DND-41 (cell line): Measurements from ENCODE around the gene SPATS2L.

Experiments used
- EZH2 ChIP-seq: IDR thresholded peaks from 3 replicates; pipeline ENCODE4 v1.6.1; 2012; ENCODE audit warnings: borderline replicate concordance, low read depth, mild to moderate bottlenecking, moderate library complexity, low read length, inconsistent platforms; ENCODE audit not compliant: severe bottlenecking
- TF ChIP-seq, protein P1 (sequence below): IDR thresholded peaks from 2 replicates; pipeline ENCODE4 v1.5.1; 2012; ENCODE audit warnings: borderline replicate concordance, low read length, moderate library complexity, mild to moderate bottlenecking; ENCODE audit not compliant: poor library complexity, severe bottlenecking; ENCODE audit errors: extremely low read depth

DNA sequence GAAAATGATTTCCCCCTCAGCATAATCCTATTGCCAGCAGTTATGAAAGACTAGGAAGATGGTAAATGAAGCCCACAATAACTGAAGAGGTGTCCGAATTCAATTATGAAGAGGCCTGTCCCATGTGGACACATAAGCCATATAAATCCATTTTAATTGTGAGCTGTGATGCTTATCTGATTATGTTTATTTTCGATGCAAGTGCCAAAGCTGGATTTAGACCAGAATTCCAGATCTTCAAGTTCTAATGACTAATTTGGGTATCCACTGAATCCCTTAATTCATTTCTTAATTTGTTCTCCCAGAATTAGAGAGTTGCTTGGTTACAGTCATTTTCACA lies 24.5 kb downstream of the SPATS2L start:
- no peak for TF ChIP-seq EZH2
- TF ChIP-seq, protein P1, sequence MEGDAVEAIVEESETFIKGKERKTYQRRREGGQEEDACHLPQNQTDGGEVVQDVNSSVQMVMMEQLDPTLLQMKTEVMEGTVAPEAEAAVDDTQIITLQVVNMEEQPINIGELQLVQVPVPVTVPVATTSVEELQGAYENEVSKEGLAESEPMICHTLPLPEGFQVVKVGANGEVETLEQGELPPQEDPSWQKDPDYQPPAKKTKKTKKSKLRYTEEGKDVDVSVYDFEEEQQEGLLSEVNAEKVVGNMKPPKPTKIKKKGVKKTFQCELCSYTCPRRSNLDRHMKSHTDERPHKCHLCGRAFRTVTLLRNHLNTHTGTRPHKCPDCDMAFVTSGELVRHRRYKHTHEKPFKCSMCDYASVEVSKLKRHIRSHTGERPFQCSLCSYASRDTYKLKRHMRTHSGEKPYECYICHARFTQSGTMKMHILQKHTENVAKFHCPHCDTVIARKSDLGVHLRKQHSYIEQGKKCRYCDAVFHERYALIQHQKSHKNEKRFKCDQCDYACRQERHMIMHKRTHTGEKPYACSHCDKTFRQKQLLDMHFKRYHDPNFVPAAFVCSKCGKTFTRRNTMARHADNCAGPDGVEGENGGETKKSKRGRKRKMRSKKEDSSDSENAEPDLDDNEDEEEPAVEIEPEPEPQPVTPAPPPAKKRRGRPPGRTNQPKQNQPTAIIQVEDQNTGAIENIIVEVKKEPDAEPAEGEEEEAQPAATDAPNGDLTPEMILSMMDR: no peak
